IPS-NIHi11 (cell line): ENCODE results near the gene SLC30A7.

ENCODE experiments used
- DNase-seq: peaks from one replicate; pipeline ENCODE4 v3.0.0; 2012; ENCODE audit warnings: mixed read lengths, low spot score

Gene SLC30A7

DNA sequence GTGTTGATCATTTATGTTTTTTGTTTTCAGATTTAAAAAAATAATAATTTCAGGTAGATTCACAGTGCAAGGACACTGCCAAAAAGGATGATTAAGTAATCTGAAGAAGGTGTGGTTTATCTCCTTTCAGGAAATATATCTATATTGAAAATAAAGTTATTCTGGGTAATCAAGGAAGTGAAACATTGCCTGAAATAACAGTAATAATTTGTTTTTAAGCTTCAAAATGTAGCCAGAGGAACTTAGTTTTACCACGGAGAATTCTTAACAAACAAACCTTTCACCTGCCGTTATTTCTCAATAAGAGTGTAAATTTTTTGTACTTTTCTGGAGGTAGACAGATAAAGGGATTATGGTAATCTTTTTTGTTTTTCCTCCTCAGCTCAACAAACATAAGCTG lies 132.6 kb downstream of the SLC30A7 start:
- no peak for DNase-seq

DNA sequence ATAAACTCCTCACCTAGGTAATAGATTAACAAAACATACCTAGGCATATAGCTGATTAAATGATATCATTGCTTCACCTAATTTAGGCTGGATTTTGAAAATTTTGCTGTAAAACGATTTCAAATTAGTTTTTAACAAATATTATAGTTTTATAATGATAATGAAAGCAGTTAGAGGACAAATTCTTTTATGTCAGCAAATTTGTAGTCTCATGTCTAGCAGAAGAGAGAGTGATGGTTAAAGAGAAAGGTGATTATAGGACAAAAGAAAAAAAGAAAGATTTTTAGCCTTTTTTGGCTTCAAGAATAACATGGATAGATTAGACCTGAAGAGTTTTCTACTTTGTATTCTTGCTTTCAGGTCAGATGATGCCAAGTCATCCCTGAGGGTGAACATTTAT lies 133.3 kb downstream of the SLC30A7 start:
- no peak for DNase-seq

DNA sequence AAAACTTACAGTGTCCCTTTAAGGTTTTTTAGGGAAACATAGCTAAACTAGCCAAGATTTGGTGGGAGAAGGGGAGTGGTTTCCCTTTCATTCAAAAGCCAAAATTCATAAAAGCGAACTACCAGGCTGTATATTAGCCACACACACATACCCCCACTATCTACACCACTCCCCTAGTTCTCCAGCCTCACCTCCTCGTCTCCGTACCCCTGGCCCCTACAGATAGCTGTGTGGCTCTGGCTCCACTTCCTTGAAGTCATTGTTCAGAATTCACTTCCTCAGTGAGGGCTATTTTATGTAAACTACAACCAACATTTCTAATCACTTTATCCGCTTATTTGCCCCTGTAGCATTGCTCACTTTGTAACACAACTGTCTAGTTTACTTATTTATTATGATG lies 135.0 kb downstream of the SLC30A7 start:
- DNase-seq = no peak
